A673 (cell line): Measurements from ENCODE around the gene OR8B8. TPM values are rescaled to one million over a fixed set of nuclear protein-coding genes. Genes with fewer than 3 reads are reported as not detected.

Experiments used
- BruUV-seq: library from RNA; stranded (reverse); fragments of 400-500 nt; replicated peaks from 2 replicates; lab custom pipeline; 2021; lab: Mats Ljungman, UMichigan
- CTCF ChIA-PET: fragments of 300-600 bp; sonication (Branson Sonifier 250); formaldehyde crosslinking; loops from one replicate; lab custom pipeline; 2022; ENCODE audit warnings: antibody characterized with exemption; lab: Charles Lee
- POLR2A ChIA-PET: fragments of 300-600 bp; sonication (Branson Sonifier 250); formaldehyde crosslinking; loops from one replicate; lab custom pipeline; 2022; ENCODE audit warnings: antibody characterized with exemption; ENCODE audit not compliant: low non-redundant PET; lab: Charles Lee
- DNase-seq: peaks from one replicate; pipeline ENCODE4 v3.0.0-alpha.2; 2015; ENCODE audit warnings: low spot score
- H3K27ac ChIP-seq: fragments of 200-600 bp; sonication (generic); 2 replicates; pipeline ENCODE4 v1.5.1; 2016; ENCODE audit warnings: mixed run types, low read depth, mild to moderate bottlenecking, mixed read lengths, antibody characterized with exemption, low read length; ENCODE audit not compliant: poor library complexity, severe bottlenecking
- H3K27me3 ChIP-seq: fragments of 200-600 bp; sonication (generic); replicated peaks from 2 replicates; pipeline ENCODE4 v1.6.1; 2017; ENCODE audit warnings: mixed run types, low read depth, mild to moderate bottlenecking, mixed read lengths, antibody characterized with exemption, low read length; ENCODE audit not compliant: insufficient read depth, poor library complexity
- H3K36me3 ChIP-seq: fragments of 200-600 bp; sonication (generic); 2 replicates; pipeline ENCODE4 v1.6.1; 2016; ENCODE audit warnings: mixed run types, mild to moderate bottlenecking, mixed read lengths, antibody characterized with exemption, low read length; ENCODE audit not compliant: insufficient read depth, poor library complexity, severe bottlenecking
- H3K4me1 ChIP-seq: fragments of 200-600 bp; sonication (generic); 2 replicates; pipeline ENCODE4 v1.6.1; 2017; ENCODE audit warnings: mixed run types, mild to moderate bottlenecking, mixed read lengths, antibody characterized with exemption, low read length; ENCODE audit not compliant: insufficient read depth, poor library complexity, severe bottlenecking
- H3K4me3 ChIP-seq: fragments of 200-600 bp; sonication (generic); 2 replicates; pipeline ENCODE4 v1.5.1; 2016; ENCODE audit warnings: low read depth, mixed run types, mild to moderate bottlenecking, mixed read lengths, low read length; ENCODE audit not compliant: poor library complexity, severe bottlenecking
- H3K9me3 ChIP-seq: fragments of 200-600 bp; sonication (generic); 2 replicates; pipeline ENCODE4 v1.6.1; 2016; ENCODE audit warnings: mixed run types, low read depth, mild to moderate bottlenecking, mixed read lengths, antibody characterized with exemption, low read length; ENCODE audit not compliant: poor library complexity, severe bottlenecking
- EZH2 ChIP-seq: fragments of 200-600 bp; sonication (generic); IDR thresholded peaks from 2 replicates; pipeline ENCODE4 v1.6.1; 2017; ENCODE audit warnings: borderline replicate concordance, low read depth, mild to moderate bottlenecking, mixed read lengths, antibody characterized with exemption, low read length; ENCODE audit not compliant: poor library complexity, severe bottlenecking
- intact Hi-C: fragments of 100-400 bp; cut with micrococcal nuclease; formaldehyde crosslinking; loops from one replicate; pipeline ENCODE4 v1.10.0; 2022; ENCODE audit not compliant: unreplicated experiment
- total RNA-seq: library from RNA; stranded (reverse); gene quantifications from 2 replicates; pipeline ENCODE4 v1.2.3, GENCODE V29; 2021
- TF ChIP-seq, protein P1 (sequence below): fragments of 300-800, 200-600 bp; sonication (generic); conservative IDR thresholded peaks from 2 replicates; pipeline ENCODE4 v1.5.1; 2017; ENCODE audit warnings: low read depth, mild to moderate bottlenecking, antibody characterized with exemption, low read length, moderate library complexity, mixed read lengths

The OR8B8 gene
- total RNA-seq, 1 experiment from 2014 or later, result not detected

- POLR2A ChIA-PET, result no interaction called here
- no peak for TF ChIP-seq EZH2
- TF ChIP-seq, protein P1, sequence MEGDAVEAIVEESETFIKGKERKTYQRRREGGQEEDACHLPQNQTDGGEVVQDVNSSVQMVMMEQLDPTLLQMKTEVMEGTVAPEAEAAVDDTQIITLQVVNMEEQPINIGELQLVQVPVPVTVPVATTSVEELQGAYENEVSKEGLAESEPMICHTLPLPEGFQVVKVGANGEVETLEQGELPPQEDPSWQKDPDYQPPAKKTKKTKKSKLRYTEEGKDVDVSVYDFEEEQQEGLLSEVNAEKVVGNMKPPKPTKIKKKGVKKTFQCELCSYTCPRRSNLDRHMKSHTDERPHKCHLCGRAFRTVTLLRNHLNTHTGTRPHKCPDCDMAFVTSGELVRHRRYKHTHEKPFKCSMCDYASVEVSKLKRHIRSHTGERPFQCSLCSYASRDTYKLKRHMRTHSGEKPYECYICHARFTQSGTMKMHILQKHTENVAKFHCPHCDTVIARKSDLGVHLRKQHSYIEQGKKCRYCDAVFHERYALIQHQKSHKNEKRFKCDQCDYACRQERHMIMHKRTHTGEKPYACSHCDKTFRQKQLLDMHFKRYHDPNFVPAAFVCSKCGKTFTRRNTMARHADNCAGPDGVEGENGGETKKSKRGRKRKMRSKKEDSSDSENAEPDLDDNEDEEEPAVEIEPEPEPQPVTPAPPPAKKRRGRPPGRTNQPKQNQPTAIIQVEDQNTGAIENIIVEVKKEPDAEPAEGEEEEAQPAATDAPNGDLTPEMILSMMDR, result no peak
Measured at GRCh38 chr11:124440608-124441007, 4.9 kb downstream of the OR8B8 start.

GRCh38 chr11:124434699-124435098 is 10.8 kb downstream of the OR8B8 start:
- DNase-seq, result no peak
- POLR2A ChIA-PET, result no interaction called here
- Histone ChIP-seq H3K27ac (no peak overlapping the region), H3K4me3 (no peak overlapping the region), H3K4me1 (no peaks in the 10 kb centered on the region), H3K36me3 (no peaks in the 10 kb centered on the region), H3K9me3 (peaks cover 3% of the 10 kb centered on the region), H3K27me3 (peaks cover 9% of the 10 kb centered on the region)
- BruUV-seq, result no TSS peak
- intact Hi-C loops, result no loop called here
- CTCF ChIA-PET, result no interaction called here
- TF ChIP-seq EZH2, result no peak
- TF ChIP-seq, protein P1, result no peak

More at GRCh38 chr11:124440608-124441007, 4.9 kb downstream of the OR8B8 start:
- Histone ChIP-seq H3K36me3 (no peaks in the 10 kb centered on the region), H3K27me3 (peaks cover 6% of the 10 kb centered on the region), H3K4me3 (no peak overlapping the region), H3K4me1 (no peaks in the 10 kb centered on the region), H3K27ac (no peak overlapping the region), H3K9me3 (no peaks in the 10 kb centered on the region)
- intact Hi-C loops, result no loop called here
- DNase-seq, result no peak
- BruUV-seq, result no TSS peak
- CTCF ChIA-PET, result no interaction called here

DNA sequence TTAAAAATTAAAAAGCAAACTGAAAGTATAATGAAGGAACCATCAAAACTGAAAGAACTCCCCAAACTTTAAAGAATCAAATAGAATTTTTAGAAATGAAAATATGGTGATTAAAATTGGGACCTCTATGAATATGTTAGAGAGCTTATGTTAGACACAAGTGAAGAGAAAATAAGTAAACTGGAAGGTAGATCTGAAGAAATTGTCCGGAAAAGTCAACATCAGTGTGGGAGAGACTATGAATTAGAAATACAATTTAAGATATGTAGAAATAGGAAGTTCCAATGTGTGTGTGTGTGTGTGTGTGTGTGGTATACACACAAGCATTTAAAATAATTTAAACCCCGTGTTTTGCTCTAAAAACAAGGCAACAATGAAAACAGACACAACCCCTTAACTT is 15.9 kb downstream of the OR8B8 start:
- no peaks in the 10 kb centered on the region for H3K36me3 ChIP-seq
- H3K4me1 ChIP-seq, result no peaks in the 10 kb centered on the region
- BruUV-seq, result no TSS peak
- POLR2A ChIA-PET, result no interaction called here
- no peaks in the 10 kb centered on the region for H3K27me3 ChIP-seq
- intact Hi-C loops, result no loop called here
- CTCF ChIA-PET, result no interaction called here
- TF ChIP-seq, protein P1, result no peak
- TF ChIP-seq EZH2, result no peak
- no peak for DNase-seq
- no peak overlapping the region for H3K4me3 ChIP-seq
- peaks cover 8% of the 10 kb centered on the region for H3K9me3 ChIP-seq
- H3K27ac ChIP-seq, result no peak overlapping the region
